ENCODE results near the gene RASEF. TPM values are rescaled to one million over a fixed set of nuclear protein-coding genes. Genes with fewer than 3 reads are reported as not detected.

RASEF gene
- total and polyA plus RNA-seq, 2 of the 4 experiments (the other 2 are of a cell fraction) = under 0.01 to 0.05 TPM

GRCh38 chr9:83005963-83006362, 57.0 kb downstream of the RASEF start (continued):
- TF ChIP-seq, protein P1, sequence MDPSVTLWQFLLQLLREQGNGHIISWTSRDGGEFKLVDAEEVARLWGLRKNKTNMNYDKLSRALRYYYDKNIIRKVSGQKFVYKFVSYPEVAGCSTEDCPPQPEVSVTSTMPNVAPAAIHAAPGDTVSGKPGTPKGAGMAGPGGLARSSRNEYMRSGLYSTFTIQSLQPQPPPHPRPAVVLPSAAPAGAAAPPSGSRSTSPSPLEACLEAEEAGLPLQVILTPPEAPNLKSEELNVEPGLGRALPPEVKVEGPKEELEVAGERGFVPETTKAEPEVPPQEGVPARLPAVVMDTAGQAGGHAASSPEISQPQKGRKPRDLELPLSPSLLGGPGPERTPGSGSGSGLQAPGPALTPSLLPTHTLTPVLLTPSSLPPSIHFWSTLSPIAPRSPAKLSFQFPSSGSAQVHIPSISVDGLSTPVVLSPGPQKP (IDR thresholded peaks at IDR 0.05; ENCODE audit: borderline replicate concordance, low read depth, low read length) = no peak
- TF ChIP-seq USF2 (IDR thresholded peaks at IDR 0.05; ENCODE audit: low read depth, low read length) = no peak
- TF ChIP-seq RAD21 (IDR thresholded peaks at IDR 0.05; ENCODE audit: low read length) = no peak
- no peak for TF ChIP-seq MAZ (IDR thresholded peaks at IDR 0.05; ENCODE audit: borderline replicate concordance, low read depth, low read length)

- no peak overlapping the region for H3K9ac ChIP-seq (ENCODE audit: low read depth, low read length)
Observed at GRCh38 chr9:83005361-83005760, 57.6 kb downstream of the RASEF start.

More at GRCh38 chr9:83005361-83005760, 57.6 kb downstream of the RASEF start:
- no peak overlapping the region for H2BK20ac ChIP-seq (ENCODE audit: low read depth, low read length)
- no peak overlapping the region for H3K4me2 ChIP-seq (ENCODE audit: low read depth, low read length)
- H3K23ac ChIP-seq (ENCODE audit: low read depth, low read length) = no peak overlapping the region
- BruUV-seq (replicated peaks) = no TSS peak
- H4K5ac ChIP-seq (ENCODE audit: low read depth, low read length) = no peak overlapping the region
- no peak overlapping the region for H3K27ac ChIP-seq (ENCODE audit: insufficient read depth, low read length)
- no peak overlapping the region for H4K8ac ChIP-seq (ENCODE audit: low read depth in 2 of 2, low read length in 2 of 2)
- no peak overlapping the region for H3K56ac ChIP-seq (ENCODE audit: extremely low read depth, insufficient read depth, low read length)
- H4K20me1 ChIP-seq (ENCODE audit: insufficient read depth, low read length) = no peaks in the 10 kb centered on the region
- H2AFZ ChIP-seq (replicated peaks; ENCODE audit: low read length, poor library complexity) = no peak overlapping the region
- DNase-seq = no peak
- no peak overlapping the region for H2BK5ac ChIP-seq (ENCODE audit: low read depth, low read length, poor library complexity, severe bottlenecking)
- no peak overlapping the region for H4K91ac ChIP-seq (ENCODE audit: insufficient read depth, low read depth, low read length)
- no peak overlapping the region for H2AK9ac ChIP-seq (replicated peaks; ENCODE audit: low read depth, low read length, poor library complexity)
- dilution Hi-C loops (cut with HindIII; ENCODE audit: low sequenced_read_pairs, unreplicated experiment) (no loop called here), intact Hi-C loops (cut with micrococcal nuclease) (no loop called here), in situ Hi-C loops (cut with MboI; ENCODE audit: low sequenced_read_pairs) (no loop called here)
- no peaks in the 10 kb centered on the region for H3K27me3 ChIP-seq (ENCODE audit: control insufficient read depth, insufficient read depth, low read length)
- H3K9me1 ChIP-seq (ENCODE audit: insufficient read depth, low read length) = no peaks in the 10 kb centered on the region
- no peak for TF ChIP-seq RFX5 (IDR thresholded peaks at IDR 0.05; ENCODE audit: low read depth, low read length)
- TF ChIP-seq RCOR1 (IDR thresholded peaks at IDR 0.05; ENCODE audit: insufficient replicate concordance, low read length) = no peak
- no peak for TF ChIP-seq RAD21 (IDR thresholded peaks at IDR 0.05; ENCODE audit: low read length)
- no peak for TF ChIP-seq CTCF (conservative IDR thresholded peaks at IDR 0.05; ENCODE audit: low read depth, low read length)
- no peaks in the 10 kb centered on the region for H3K4me1 ChIP-seq (ENCODE audit: control insufficient read depth, insufficient read depth, low read length)
- H3K4me3 ChIP-seq (ENCODE audit: insufficient read depth, low read depth, low read length) = no peak overlapping the region
- no peak for ATAC-seq (ENCODE audit: low read depth)
- H2BK15ac ChIP-seq (ENCODE audit: low read depth, low read length) = no peak overlapping the region
- ChIA-PET CTCF (no interaction called here), POLR2A (ENCODE audit: unreplicated experiment) (no interaction called here)
- H3K79me1 ChIP-seq (ENCODE audit: low read depth in 1 of 2, low read length in 2 of 2) = no peaks in the 10 kb centered on the region
- no CpG with 5 or more reads among the region's 1 CpG for WGBS, 2 experiments (ENCODE audit: extremely low coverage in 2 of 2, insufficient read length in 1 of 2)
- no peak overlapping the region for H2AK5ac ChIP-seq (ENCODE audit: low read depth, low read length)
- H3K14ac ChIP-seq (replicated peaks; ENCODE audit: low read depth, low read length) = no peak overlapping the region
- H3K4ac ChIP-seq (ENCODE audit: low read depth, low read length) = no peak overlapping the region
- H3K9me3 ChIP-seq (ENCODE audit: control insufficient read depth, insufficient read depth, low read length) = no peaks in the 10 kb centered on the region
- H3K18ac ChIP-seq (ENCODE audit: low read depth, low read length) = no peak overlapping the region
- no peaks in the 10 kb centered on the region for H3K36me3 ChIP-seq (ENCODE audit: control insufficient read depth, insufficient read depth, low read length)
- H2BK120ac ChIP-seq (ENCODE audit: low read depth, low read length) = no peak overlapping the region
